Measurements from ENCODE around the gene PDE10A.
"Not testable (repeated sequence)": the region's sequence is repeated elsewhere in the genome, so short reads cannot be mapped to it uniquely, and the experiment has no call there.

Gene PDE10A

DNA sequence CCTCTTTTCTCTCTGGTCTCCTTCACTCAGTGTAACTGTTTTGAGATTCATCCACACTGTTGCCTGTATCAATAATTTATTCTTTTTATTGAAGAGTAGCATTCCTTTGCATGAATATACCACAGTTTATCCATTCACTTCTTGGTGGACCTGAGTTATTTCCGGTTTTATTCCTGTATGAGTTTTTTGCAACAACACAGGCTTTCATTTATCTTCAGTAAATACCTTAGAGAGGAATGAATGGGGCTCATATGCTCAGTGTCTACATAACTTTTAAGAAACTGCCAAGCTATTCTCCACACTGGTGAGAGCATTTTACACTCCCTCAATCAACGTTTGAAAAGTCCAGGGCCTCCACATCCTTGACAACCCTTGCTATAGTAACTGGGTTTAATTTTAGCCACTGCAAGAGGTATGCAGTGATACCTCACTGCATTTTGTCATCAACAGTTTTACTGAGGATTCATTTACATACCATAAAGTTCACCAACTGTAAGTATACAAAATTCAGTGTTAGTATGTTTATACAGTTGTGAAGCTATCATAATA is 154.6 kb downstream of the PDE10A start:
- H3K36me3 ChIP-seq (ENCODE audit: insufficient read depth, low read length): no peaks in the 10 kb centered on the region
- H3K9me3 ChIP-seq (ENCODE audit: control insufficient read depth, insufficient read depth, low read length): no peaks in the 10 kb centered on the region
- no peak overlapping the region for H3K9ac ChIP-seq (ENCODE audit: low read depth, low read length)
- H3K4me1 ChIP-seq (ENCODE audit: insufficient read depth, low read length): no peaks in the 10 kb centered on the region

DNA sequence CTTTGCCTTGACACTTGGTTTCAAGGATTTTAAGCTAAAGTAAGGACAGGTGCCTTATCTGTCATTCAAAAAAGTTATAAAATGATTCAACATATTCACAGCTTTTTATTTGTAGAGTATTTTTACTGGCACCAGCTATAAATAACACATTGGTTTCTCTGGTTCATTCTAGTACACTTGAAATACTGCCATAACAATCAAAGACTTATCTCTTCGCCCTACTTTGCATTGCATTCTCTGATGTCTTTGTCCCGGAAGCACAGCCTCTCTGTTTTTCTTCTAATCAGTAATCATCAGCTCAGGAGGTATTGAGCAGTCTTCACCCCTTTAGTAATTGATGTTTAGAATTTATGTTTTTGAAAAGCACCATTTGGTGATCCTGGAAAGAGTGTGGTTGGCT is 156.4 kb downstream of the PDE10A start:
- H3K4me1 ChIP-seq (ENCODE audit: insufficient read depth, low read length): no peaks in the 10 kb centered on the region
- no peaks in the 10 kb centered on the region for H3K36me3 ChIP-seq (ENCODE audit: insufficient read depth, low read length)
- H3K9me3 ChIP-seq (ENCODE audit: control insufficient read depth, insufficient read depth, low read length): no peaks in the 10 kb centered on the region
- no peak overlapping the region for H3K9ac ChIP-seq (ENCODE audit: low read depth, low read length)

DNA sequence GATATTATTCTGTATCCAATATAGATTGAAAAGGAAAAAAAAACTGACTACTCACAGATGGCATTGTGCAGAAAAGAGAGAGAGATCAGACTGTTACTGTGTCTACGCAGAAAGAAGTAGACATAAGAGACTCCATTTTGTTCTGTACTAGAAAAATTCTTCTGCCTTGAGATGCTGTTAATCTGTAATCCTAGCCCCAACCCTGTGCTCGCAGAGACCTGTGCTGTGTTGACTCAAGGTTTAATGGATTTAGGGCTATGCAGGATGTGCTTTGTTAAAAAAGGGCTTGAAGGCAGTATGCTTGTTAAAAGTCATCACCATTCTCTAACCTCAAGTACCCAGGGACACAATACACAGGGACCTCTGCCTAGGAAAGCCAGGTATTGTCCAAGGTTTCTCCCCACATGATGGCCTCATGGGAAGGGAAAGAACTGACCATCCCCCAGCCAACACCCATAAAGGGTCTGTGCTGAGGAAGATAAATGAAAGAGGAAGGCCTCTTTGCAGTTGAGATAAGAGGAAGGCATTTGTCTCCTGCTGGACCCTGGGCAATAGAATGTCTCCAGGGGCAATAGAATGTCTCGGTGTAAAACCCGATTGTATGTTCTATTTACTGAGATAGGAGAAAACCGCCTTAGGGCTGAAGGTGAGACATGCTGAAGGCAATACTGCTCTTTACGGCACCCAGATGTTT is 162.7 kb downstream of the PDE10A start:
- H3K4me1 ChIP-seq (ENCODE audit: insufficient read depth, low read length); H3K9me3 ChIP-seq (ENCODE audit: control insufficient read depth, insufficient read depth, low read length); H3K9ac ChIP-seq (ENCODE audit: low read depth, low read length); H3K36me3 ChIP-seq (ENCODE audit: insufficient read depth, low read length): not testable (repeated sequence)

DNA sequence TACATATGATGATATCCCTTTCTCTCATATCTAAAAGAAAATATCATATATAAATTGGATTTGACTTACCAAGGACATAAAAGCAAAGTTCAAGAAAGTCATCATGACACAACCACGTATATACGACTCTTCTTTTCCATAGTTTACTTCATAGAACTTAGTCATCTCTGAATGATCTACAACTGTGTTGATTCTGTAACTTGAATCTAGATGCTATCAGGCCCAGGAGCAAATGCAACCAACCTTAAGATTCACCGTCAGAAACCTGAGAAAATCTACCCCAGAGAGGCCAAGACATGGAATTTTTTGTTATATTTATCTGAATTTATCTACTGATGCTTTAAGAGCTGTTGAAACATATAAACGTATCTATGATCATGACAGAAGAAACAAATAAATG is 165.6 kb downstream of the PDE10A start:
- H3K36me3 ChIP-seq (ENCODE audit: insufficient read depth, low read length): no peaks in the 10 kb centered on the region
- H3K9me3 ChIP-seq (ENCODE audit: control insufficient read depth, insufficient read depth, low read length): no peaks in the 10 kb centered on the region
- H3K9ac ChIP-seq (ENCODE audit: low read depth, low read length): no peak overlapping the region
- no peaks in the 10 kb centered on the region for H3K4me1 ChIP-seq (ENCODE audit: insufficient read depth, low read length)

DNA sequence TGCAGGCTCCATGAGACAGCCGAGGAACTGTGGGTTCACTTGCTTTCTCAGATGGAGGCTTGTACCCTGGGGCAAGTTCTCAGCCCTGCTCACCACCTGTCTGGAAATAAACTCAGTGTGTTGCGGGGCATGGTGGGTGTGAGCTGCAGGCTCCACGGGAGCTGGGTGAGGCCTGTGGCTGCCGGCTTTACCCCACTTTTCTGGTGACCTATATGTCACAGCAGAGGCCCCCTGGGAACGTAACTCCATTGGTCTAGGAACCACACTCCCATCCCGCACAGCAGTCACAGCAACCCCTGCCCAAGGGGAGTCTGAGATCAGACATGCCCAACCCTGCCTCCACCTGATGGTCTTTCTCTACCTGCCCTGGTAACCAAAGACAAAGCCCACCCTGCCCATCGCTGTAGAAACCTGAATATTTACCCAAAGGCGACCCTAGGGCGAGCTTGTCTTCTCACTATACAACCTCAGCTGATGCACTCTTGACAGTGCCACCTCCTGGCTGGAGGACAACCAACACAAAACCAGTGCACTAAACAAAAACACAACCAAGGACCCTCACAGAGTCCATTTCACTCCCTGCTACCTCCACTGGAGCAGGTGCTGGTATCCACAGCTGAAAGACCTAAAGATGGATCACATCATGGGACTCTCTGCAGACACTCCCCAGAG is 174.3 kb downstream of the PDE10A start:
- Histone ChIP-seq H3K4me1 (ENCODE audit: insufficient read depth, low read length) (no peaks in the 10 kb centered on the region), H3K36me3 (ENCODE audit: insufficient read depth, low read length) (no peaks in the 10 kb centered on the region), H3K9me3 (ENCODE audit: control insufficient read depth, insufficient read depth, low read length) (no peaks in the 10 kb centered on the region), H3K9ac (ENCODE audit: low read depth, low read length) (no peak overlapping the region)

DNA sequence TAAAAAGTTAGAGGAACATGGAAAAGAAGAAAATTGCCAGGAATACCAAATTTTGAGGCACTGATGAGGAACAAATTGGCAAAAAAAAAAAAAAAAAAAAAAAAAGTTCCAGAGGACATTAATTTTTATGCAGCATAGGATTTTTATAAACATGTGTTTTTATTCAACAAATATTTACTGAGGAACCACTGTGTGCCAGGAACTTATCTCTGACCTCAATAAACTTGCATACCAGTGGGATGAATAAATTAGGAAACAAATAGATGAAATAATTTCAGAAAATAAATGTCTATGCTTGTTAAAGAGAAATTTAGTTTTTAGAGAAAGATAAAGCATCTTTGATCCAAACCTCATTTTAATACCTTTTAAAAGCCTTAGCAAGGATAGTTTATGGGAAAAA is 175.1 kb downstream of the PDE10A start:
- H3K4me1 ChIP-seq (ENCODE audit: insufficient read depth, low read length): no peaks in the 10 kb centered on the region

DNA sequence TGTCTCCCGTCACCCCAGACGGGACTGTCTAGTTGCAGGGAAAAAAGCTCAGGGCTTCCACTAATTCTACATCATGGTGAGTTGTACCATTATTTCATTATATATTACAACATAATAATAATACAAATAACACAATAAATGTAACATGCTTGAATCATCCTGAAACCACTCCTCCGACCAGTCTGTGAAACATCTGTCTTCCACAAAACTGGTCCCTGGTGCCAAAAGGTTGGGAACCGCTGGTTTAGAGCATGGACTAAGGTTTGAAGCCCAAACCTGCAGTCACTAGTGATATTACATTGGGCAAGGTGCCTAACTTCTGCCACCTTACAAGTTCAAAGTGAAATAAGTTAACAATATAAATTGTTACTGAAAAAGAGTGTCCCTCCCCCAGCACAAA is 175.7 kb downstream of the PDE10A start:
- Histone ChIP-seq H3K9ac (ENCODE audit: low read depth, low read length) (no peak overlapping the region), H3K36me3 (ENCODE audit: insufficient read depth, low read length) (no peaks in the 10 kb centered on the region), H3K9me3 (ENCODE audit: control insufficient read depth, insufficient read depth, low read length) (no peaks in the 10 kb centered on the region), H3K4me1 (ENCODE audit: insufficient read depth, low read length) (no peaks in the 10 kb centered on the region)

More for the DNA sequence above, 175.1 kb downstream of the PDE10A start:
- no peaks in the 10 kb centered on the region for H3K9me3 ChIP-seq (ENCODE audit: control insufficient read depth, insufficient read depth, low read length)
- no peaks in the 10 kb centered on the region for H3K36me3 ChIP-seq (ENCODE audit: insufficient read depth, low read length)
- no peak overlapping the region for H3K9ac ChIP-seq (ENCODE audit: low read depth, low read length)

DNA sequence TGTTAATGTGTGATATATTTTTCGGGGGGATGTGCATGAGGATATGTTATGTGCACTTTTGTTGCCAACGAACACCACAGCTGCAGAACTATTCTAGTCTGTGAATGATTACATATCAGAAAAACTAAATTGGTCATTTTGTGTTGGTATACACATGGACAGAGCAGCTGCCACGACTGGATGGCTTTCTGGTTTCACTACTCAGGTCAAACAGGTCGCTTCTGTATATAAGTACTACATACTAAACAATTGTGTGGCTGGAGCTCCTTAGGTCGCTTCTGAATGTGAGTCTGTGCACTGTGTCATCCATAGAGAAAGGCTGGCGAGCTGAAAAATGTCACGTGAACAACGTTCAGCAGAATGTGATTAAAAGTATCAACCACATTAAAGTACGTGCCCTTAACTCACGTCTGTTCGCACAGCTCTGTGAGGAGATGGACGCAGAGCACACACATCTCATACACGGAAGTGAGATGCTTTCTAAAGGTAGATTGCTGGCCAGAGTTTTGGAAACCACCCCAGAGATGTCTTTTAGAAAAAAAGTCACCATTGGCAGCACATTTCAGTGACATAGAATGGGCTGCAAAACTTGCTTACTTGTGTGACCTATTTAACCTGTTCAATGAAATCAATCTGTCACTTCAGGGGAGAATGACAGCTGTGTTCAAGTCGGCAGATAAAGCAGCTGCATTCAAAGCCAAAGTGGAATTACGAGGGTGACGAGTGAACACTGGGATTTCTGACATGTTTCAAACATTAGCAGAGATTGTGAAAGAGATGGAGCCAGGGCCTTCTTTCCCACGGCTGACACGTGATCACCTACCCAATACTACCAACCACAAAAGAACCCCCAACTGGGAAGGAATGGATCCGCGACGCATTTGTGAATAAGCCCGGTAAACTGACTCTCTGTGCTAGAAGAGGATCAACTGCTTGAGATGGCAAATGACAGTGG is 176.6 kb downstream of the PDE10A start:
- Histone ChIP-seq H3K9me3 (ENCODE audit: control insufficient read depth, insufficient read depth, low read length) (no peaks in the 10 kb centered on the region), H3K36me3 (ENCODE audit: insufficient read depth, low read length) (no peaks in the 10 kb centered on the region), H3K4me1 (ENCODE audit: insufficient read depth, low read length) (no peaks in the 10 kb centered on the region), H3K9ac (ENCODE audit: low read depth, low read length) (no peak overlapping the region)

DNA sequence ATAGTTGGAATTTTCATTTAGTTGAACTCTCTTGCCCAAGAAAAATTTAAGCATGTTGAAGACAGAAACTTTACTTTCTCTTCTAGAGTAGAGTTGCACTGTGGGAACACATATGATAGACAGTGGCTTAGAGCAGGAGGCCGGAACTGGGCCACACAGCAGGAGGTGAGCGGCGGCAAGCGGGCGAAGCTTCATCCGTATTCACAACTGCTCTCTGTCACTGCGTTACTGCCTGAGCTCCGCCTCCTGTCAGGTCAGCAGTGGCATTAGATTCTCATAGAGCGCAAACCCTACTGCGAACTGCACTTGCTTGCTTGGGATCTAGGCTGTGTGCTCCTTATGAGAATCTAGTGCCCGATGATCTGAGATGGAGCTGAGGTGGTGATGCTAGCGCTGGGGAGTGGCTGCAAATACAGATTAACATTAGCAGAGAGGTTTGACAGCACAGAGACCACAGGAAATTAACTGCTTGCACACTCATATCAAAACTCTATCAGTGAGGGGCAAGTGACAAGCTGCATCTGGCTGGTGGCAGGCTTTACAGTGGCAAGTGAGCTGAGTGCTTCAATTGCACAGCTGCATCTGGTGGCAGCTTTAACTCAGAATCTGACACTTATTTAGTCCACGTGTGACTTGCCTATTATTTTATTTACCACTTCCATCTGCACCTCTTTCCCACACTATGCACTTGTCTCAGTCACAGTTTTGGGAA is 178.7 kb downstream of the PDE10A start:
- Histone ChIP-seq H3K36me3 (ENCODE audit: insufficient read depth, low read length) (no peaks in the 10 kb centered on the region), H3K9ac (ENCODE audit: low read depth, low read length) (no peak overlapping the region)

DNA sequence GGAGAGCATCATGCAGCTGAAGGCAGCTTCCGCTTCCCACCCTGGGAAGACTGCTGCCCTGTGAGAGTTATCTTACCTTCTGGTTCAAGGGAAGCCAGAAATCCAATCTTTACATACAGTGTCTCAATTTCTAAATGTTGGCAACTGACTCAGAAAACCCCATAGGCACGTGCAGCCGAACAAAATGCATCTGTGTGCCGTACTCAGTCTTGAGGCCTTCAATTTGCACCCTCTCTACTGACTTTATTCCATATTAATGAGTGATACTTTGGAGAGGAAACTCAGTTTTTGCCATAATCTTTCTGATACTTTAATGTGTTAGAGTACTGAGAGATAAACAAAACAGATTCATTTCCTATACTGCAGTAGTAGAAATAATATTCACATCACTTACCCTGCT is 181.1 kb downstream of the PDE10A start:
- H3K36me3 ChIP-seq (ENCODE audit: insufficient read depth, low read length): no peaks in the 10 kb centered on the region
- no peaks in the 10 kb centered on the region for H3K9me3 ChIP-seq (ENCODE audit: control insufficient read depth, insufficient read depth, low read length)
- no peak overlapping the region for H3K9ac ChIP-seq (ENCODE audit: low read depth, low read length)
- H3K4me1 ChIP-seq (ENCODE audit: insufficient read depth, low read length): 0 out of 2 replicates have a peak, but pooled peaks cover 6% of the 10 kb centered on the region

More for the DNA sequence above, 178.7 kb downstream of the PDE10A start:
- Histone ChIP-seq H3K9me3 (ENCODE audit: control insufficient read depth, insufficient read depth, low read length) (no peaks in the 10 kb centered on the region), H3K4me1 (ENCODE audit: insufficient read depth, low read length) (no peaks in the 10 kb centered on the region)

DNA sequence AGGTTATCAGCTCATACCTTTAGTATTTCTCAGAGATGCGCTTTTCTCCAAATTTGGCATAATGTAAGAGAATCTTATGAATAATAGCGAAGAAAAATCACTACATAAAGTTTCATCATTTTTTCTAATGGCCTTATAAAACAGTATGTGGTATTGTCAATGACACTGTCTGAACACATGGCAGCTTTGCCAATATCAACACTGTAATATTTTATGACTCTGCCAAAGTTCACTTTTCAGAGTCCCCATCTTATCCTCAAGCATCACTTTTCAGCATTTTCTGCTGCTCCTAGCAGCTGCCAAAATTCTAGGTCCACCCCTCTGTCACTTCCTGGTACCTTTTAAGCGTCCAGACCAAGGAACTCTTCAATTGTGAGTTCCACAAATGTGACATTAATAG is 182.1 kb downstream of the PDE10A start:
- no peaks in the 10 kb centered on the region for H3K36me3 ChIP-seq (ENCODE audit: insufficient read depth, low read length)
- 0 out of 2 replicates have a peak, but pooled peaks cover 6% of the 10 kb centered on the region for H3K4me1 ChIP-seq (ENCODE audit: insufficient read depth, low read length)
- no peaks in the 10 kb centered on the region for H3K9me3 ChIP-seq (ENCODE audit: control insufficient read depth, insufficient read depth, low read length)
- H3K9ac ChIP-seq (ENCODE audit: low read depth, low read length): no peak overlapping the region

DNA sequence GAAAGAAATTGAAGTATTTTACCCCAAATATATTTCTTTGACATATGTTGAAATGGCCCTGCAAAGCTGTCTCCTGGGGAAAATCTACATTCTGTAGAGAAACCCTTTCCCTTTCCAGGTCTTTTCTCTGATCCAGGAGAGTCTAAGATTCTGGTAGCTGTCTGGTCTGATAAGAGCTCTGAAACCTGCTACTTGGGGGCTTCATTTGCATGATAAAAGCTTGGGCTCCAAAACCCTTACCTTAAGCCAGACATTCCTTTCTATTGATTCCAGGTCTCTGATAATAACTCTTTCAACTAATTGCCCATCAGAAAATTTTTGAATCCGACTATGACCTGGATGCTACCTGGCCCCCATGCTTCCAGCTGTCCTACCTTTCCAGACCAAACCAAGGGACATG is 184.5 kb downstream of the PDE10A start:
- Histone ChIP-seq H3K4me1 (ENCODE audit: insufficient read depth, low read length) (0 out of 2 replicates have a peak, but pooled peaks cover 6% of the 10 kb centered on the region), H3K9ac (ENCODE audit: low read depth, low read length) (no peak overlapping the region), H3K36me3 (ENCODE audit: insufficient read depth, low read length) (no peaks in the 10 kb centered on the region), H3K9me3 (ENCODE audit: control insufficient read depth, insufficient read depth, low read length) (no peaks in the 10 kb centered on the region)

DNA sequence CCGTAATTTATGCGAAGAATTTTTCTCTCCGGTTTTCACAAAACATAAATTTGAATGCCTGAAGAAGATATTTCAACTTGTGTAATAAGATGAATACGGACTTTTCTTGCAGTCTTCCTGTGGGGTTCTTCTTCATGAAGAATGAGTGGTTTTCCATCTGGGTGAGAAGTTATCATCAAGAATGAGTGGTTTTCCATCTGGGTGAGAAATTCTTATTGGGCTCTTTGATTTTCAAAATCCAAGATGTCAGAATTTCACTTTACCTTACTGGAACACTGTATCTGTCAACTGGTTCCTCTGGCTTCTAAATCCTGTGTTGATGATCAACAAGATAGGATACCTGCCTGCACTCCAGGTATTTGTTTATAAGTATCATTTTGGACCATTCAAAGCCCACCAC is 193.6 kb downstream of the PDE10A start:
- Histone ChIP-seq H3K9ac (ENCODE audit: low read depth, low read length) (no peak overlapping the region), H3K36me3 (ENCODE audit: insufficient read depth, low read length) (no peaks in the 10 kb centered on the region), H3K4me1 (ENCODE audit: insufficient read depth, low read length) (no peaks in the 10 kb centered on the region), H3K9me3 (ENCODE audit: control insufficient read depth, insufficient read depth, low read length) (no peaks in the 10 kb centered on the region; the same call in 1 of the 2 replicates)

Data from ES-I3 (cell line).